ENCODE results near the gene GAMT. TPM values are rescaled to one million over a fixed set of nuclear protein-coding genes. Genes with fewer than 3 reads are reported as not detected.

The GAMT gene
- total RNA-seq, 1 donor: 23.3 TPM

- TF ChIP-seq, protein P1, sequence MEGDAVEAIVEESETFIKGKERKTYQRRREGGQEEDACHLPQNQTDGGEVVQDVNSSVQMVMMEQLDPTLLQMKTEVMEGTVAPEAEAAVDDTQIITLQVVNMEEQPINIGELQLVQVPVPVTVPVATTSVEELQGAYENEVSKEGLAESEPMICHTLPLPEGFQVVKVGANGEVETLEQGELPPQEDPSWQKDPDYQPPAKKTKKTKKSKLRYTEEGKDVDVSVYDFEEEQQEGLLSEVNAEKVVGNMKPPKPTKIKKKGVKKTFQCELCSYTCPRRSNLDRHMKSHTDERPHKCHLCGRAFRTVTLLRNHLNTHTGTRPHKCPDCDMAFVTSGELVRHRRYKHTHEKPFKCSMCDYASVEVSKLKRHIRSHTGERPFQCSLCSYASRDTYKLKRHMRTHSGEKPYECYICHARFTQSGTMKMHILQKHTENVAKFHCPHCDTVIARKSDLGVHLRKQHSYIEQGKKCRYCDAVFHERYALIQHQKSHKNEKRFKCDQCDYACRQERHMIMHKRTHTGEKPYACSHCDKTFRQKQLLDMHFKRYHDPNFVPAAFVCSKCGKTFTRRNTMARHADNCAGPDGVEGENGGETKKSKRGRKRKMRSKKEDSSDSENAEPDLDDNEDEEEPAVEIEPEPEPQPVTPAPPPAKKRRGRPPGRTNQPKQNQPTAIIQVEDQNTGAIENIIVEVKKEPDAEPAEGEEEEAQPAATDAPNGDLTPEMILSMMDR (IDR thresholded peaks at IDR 0.05; ENCODE audit: insufficient read depth, low read depth, low read length): no peak
- no peak overlapping the region for H3K4me3 ChIP-seq (ENCODE audit: low read depth, low read length)
- no peak for DNase-seq (ENCODE audit: low read depth)
Measured at GRCh38 chr19:1418496-1418775, 17.1 kb upstream of the GAMT start.

DNA sequence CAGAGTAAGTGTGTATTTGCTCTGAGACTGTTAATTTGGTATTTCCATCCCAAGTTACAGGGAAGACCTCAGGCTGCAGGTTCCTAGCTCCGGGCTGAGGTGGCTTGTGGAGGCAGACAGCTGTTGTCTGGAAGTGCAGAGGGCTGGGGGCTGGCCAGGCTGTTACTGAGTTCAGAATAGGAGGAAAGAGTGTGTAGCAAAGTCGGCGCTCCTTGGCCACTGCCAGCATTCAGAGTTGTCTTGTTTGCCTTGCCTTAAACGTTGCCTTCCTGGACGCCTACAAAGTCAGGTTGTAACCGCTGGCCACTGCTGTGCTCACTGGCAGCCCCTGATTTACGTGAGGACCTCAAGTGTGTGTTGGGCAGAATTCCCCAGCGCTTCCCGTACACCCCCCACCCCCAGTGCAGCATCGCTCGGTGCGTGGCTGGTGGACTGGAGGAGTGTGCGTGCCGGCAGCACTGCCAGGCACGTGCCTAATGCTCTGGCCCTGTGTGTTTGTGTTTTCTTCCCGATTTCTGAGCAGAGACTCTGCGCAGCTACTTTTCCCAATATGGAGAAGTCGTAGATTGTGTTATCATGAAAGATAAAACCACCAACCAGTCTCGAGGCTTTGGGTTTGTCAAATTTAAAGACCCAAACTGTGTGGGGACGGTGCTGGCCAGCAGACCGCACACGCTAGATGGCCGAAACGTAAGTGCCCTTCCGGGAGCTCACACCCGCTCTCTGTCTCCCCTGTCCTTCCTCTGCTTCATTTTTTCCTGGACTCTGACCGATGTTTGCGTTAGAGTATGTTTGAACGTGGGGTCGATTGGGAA lies 16.5 kb upstream of the GAMT start:
- no peak overlapping the region for H3K4me3 ChIP-seq (ENCODE audit: low read depth, low read length)
- TF ChIP-seq, protein P1 (IDR thresholded peaks at IDR 0.05; ENCODE audit: insufficient read depth, low read depth, low read length): no peak
- no peak for DNase-seq (ENCODE audit: low read depth)

DNA sequence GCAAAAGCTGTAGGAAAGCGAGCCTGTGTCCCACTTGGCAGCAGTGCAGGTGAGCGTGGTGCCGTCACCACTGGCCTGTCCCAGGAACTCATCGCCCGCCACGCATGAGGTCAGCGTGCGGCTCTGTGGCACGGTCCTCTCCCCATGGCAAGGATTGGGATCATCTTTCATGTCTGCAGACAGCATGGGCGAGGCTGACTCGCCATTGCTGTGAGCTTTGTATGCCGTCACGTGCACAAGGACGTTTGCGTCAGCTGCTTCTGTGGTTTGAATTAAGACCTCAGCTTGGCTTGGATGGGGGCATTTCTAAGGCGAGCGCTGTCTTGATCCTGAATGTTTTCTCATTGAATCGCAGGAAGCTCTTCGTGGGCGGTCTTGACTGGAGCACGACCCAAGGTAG lies 15.8 kb upstream of the GAMT start:
- peak; percentile 56 for DNase-seq (ENCODE audit: low read depth)

DNA sequence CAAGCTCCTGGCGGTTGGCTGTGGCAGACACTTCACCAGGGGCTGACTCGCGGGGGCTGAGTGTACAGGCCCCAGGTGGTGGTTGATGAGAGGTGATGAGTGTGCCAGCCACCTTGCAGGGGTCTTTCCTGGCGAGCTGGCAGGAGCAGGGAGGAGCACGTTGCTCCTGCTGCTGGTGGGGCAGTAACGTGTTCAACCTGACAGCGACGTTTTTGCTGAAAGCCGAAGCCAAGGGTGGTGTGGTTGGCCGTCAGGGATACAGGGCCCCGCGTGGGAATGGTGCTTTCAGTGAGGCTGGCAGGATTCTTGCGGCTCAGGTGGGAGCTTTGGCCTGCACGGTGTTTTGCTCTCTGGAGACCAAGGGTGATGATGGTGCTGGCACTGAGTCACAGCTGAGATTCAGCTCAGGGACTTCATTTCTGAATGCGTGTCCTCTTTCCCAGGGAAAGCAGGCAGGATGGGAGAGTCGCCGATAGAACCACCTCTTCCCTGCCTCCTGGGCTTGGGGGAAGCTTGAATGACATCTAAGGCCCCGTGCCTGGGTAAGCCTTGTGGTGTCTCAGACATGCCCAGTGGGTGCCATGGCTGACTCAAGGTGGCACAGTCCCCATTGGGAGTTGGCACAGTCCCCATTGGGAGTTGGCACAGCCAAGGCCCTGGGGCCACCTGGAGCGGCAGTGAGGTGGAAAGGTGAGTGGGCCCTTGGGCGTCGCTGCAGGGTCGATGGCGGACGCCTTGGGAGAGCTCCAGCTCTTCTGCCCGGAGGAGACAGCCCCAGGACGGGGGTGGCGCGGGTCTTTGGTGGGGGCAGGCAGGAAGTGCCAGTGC lies 14.9 kb upstream of the GAMT start:
- DNase-seq (ENCODE audit: low read depth): peak; percentile 48
- peak overlapping the region; percentile 29 for H3K4me3 ChIP-seq (ENCODE audit: low read depth, low read length)
- TF ChIP-seq, protein P1 (IDR thresholded peaks at IDR 0.05; ENCODE audit: insufficient read depth, low read depth, low read length): no peak

More for the DNA sequence above, 15.8 kb upstream of the GAMT start:
- TF ChIP-seq, protein P1 (IDR thresholded peaks at IDR 0.05; ENCODE audit: insufficient read depth, low read depth, low read length): no peak
- no peak overlapping the region for H3K4me3 ChIP-seq (ENCODE audit: low read depth, low read length)

GRCh38 chr19:1412995-1413800 lies 11.9 kb upstream of the GAMT start:
- TF ChIP-seq, protein P1 (IDR thresholded peaks at IDR 0.05; ENCODE audit: insufficient read depth, low read depth, low read length): no peak
- DNase-seq (ENCODE audit: low read depth): no peak
- no peak overlapping the region for H3K4me3 ChIP-seq (ENCODE audit: low read depth, low read length)

DNA sequence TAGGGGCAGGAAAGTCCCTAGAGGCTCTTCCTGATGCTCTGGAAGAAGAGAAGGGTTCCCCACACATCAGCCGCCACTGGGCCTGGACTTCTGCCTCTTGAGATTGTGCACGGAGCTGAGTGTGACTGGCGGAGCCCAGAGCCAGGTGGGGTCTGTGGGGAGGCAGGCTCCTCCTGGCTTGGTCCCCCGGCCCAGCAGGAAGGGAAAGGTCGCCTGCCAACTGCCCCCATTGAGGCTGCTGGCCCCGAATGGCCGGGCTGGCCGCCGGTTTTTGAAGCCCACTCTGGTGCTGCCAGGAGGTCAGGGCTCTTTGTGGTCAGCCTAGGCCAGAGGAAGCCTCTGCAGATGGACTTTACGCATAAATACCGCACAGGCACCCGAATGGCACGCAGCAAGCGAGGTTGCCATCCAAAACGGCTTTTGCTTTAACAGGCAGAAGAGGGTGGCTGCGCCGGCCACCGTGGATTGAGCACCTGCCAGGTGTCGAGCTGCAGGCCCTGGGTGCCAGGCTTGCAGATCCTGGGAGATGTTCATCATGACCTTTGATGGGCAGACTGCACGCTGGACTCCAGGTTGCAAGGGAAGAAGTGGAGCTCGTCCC lies 11.1 kb upstream of the GAMT start:
- DNase-seq (ENCODE audit: low read depth): no peak
- TF ChIP-seq, protein P1 (IDR thresholded peaks at IDR 0.05; ENCODE audit: insufficient read depth, low read depth, low read length): no peak
- no peak overlapping the region for H3K4me3 ChIP-seq (ENCODE audit: low read depth, low read length)
